Activated gamma-delta T cell (primary cell): ENCODE data around the gene ZBTB32.

ENCODE experiments used
- DNase-seq: peaks from one replicate; lab custom pipeline; 2025; lab: John Stamatoyannopoulos, UW

ZBTB32 gene

GRCh38 chr19:35736913-35737886 is 32.8 kb downstream of the ZBTB32 start:
- DNase-seq, result no peak

GRCh38 chr19:35738021-35738886 is 33.9 kb downstream of the ZBTB32 start:
- no peak for DNase-seq

DNA sequence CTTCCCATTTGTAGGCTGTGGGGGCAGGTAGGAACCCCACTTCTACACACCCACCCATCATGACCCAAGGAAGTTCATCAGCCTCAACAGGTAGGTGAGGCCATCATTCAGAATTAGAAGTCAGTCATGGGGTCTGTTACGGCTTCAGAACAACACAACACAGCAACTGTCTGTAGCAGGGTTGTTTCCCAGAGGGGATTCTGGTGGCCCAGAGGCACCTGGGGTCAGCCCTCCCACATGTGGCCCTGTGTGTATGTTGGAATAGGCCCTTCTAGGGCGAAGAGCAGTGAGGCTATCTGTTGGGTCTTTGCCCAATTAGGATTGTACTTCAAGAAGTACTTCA is 34.5 kb downstream of the ZBTB32 start:
- DNase-seq, result no peak

- no peak for DNase-seq
Observed at GRCh38 chr19:35739275-35740107, 35.1 kb downstream of the ZBTB32 start.

GRCh38 chr19:35740108-35740422 is 35.7 kb downstream of the ZBTB32 start:
- DNase-seq, result no peak

GRCh38 chr19:35740423-35741202 is 36.3 kb downstream of the ZBTB32 start:
- peak; percentile 82 for DNase-seq

DNA sequence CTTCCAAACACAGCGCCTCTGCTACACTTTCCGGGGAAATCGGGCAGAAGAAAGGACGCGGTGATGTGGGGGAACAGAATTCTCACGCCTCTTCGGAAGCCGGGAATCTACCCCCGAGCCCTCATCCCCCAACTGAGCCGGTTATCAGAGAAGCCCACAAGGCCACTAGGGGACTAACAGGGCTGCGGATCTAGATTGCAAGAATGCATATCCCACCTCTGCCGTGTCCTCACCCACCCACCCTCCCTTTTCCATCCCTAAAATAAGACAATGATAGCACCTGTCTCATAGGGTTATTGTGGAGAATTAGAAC is 36.8 kb downstream of the ZBTB32 start:
- no peak for DNase-seq

- no peak for DNase-seq
Observed at GRCh38 chr19:35742121-35742724, 37.9 kb downstream of the ZBTB32 start, which contains the start of gene IGFLR1. TSS of gene IGFLR1 (minus strand) at chr19:35742452. CDS start at chr19:35741180, 1,272 bp downstream.

- DNase-seq, result no peak
Observed at GRCh38 chr19:35743640-35744429, 39.5 kb downstream of the ZBTB32 start.

- peak; percentile 63 for DNase-seq
Observed at GRCh38 chr19:35744430-35745327, 40.3 kb downstream of the ZBTB32 start.

GRCh38 chr19:35745328-35746086 is 41.1 kb downstream of the ZBTB32 start, which contains the start of the genes PSENEN and U2AF1L4:
TSS of gene PSENEN (plus strand) at chr19:35745651. CDS start at chr19:35745931, 280 bp downstream.
TSS of gene U2AF1L4 (minus strand) at chr19:35745418. CDS start at chr19:35745391, 27 bp downstream.
- peak; percentile 94 for DNase-seq

GRCh38 chr19:35746087-35746462 is 41.7 kb downstream of the ZBTB32 start:
- no peak for DNase-seq

GRCh38 chr19:35746531-35746930 is 42.2 kb downstream of the ZBTB32 start:
- no peak for DNase-seq

- DNase-seq, result peak; percentile 99
Observed at GRCh38 chr19:35748106-35749020, 44.0 kb downstream of the ZBTB32 start, which contains the start of gene LIN37. TSS of gene LIN37 (plus strand) at chr19:35748576. CDS start at chr19:35748725, 149 bp downstream.

DNA sequence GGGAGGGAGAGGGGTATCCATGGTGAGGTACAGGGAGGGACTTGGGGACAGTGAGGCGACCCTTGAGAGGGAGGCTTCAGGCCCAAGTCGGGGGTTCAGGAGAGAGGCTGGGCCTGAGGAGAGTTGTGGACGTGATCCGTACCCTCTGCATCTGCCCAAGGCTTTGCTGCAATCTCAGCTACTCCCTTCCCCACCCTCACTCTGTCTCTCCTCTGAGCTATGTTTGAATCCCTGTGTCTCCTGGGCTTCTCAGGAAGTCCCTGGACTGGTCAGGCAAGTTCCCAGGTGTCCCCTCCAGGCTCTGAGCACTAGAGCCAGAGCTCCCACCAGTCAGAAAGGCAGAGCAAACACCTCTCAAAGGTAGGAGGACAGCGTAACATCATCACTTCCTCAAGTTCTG is 45.8 kb downstream of the ZBTB32 start:
- no peak for DNase-seq

GRCh38 chr19:35751839-35752745 is 47.7 kb downstream of the ZBTB32 start:
- no peak for DNase-seq
